H1 (cell line): ENCODE data around the gene SRCIN1. TPM values are rescaled to one million over a fixed set of nuclear protein-coding genes. Genes with fewer than 3 reads are reported as not detected.

Experiments
- CHD7 ChIP-seq: fragments of 300-600 bp; sonication (generic); IDR thresholded peaks from 2 replicates; pipeline ENCODE4 v1.7.1; 2012; ENCODE audit warnings: low read length, moderate library complexity, mild to moderate bottlenecking, inconsistent platforms; ENCODE audit not compliant: insufficient replicate concordance
- EP300 ChIP-seq, 2 experiments: IDR thresholded peaks; 1 replicate in 1 of 2; 2 replicates in 1 of 2; pipeline ENCODE4 v1.6.1; 2011 to 2012; ENCODE audit warnings: low read depth in 2 of 2, low read length in 2 of 2, mild to moderate bottlenecking in 2 of 2, borderline replicate concordance in 1 of 2, inconsistent platforms in 1 of 2, moderate library complexity in 1 of 2
- GTF2F1 ChIP-seq: IDR thresholded peaks from 2 replicates; pipeline ENCODE4 v1.6.1; 2012; ENCODE audit warnings: low read depth, low read length, improper control_type of control experiment, borderline replicate concordance
- JUND ChIP-seq: IDR thresholded peaks from 2 replicates; pipeline ENCODE4 v1.6.1; 2011; ENCODE audit warnings: mild to moderate bottlenecking, improper control_type of control experiment, low read length
- MAFK ChIP-seq: IDR thresholded peaks from 2 replicates; pipeline ENCODE4 v1.6.1; 2012; ENCODE audit warnings: low read depth, mild to moderate bottlenecking, improper control_type of control experiment, low read length
- PHF8 ChIP-seq: fragments of 200-600 bp; sonication (generic); conservative IDR thresholded peaks from 2 replicates; pipeline ENCODE4 v1.7.1; 2012; ENCODE audit warnings: low read depth, mild to moderate bottlenecking, inconsistent platforms, low read length, moderate library complexity
- SP2 ChIP-seq: IDR thresholded peaks from 2 replicates; pipeline ENCODE4 v1.6.1; 2012; ENCODE audit warnings: mild to moderate bottlenecking, low read length, inconsistent platforms
- SUZ12 ChIP-seq: fragments of 200-600 bp; sonication (generic); IDR thresholded peaks from 2 replicates; pipeline ENCODE4 v1.6.1; 2012; ENCODE audit warnings: mild to moderate bottlenecking, inconsistent platforms, low read length, moderate library complexity, mixed read lengths
- TBP ChIP-seq: IDR thresholded peaks from 2 replicates; pipeline ENCODE4 v1.6.1; 2011; ENCODE audit warnings: low read depth, low read length, improper control_type of control experiment
- TCF12 ChIP-seq: IDR thresholded peaks from 2 replicates; pipeline ENCODE4 v1.6.1; 2011; ENCODE audit warnings: low read depth, mild to moderate bottlenecking, low read length
- polyA plus RNA-seq, 7 experiments: library from polyadenylated mRNA; depleted of rRNA in 3 of 7; stranded (reverse) in 5 of 7; unstranded in 2 of 7; fragments of >200 nt in 5 of 7; fragments of 200-250 nt in 2 of 7; gene quantifications; 1 replicate in 5 of 7; 2 replicates in 1 of 7; 4 replicates in 1 of 7; pipeline versions ENCODE4 v1.2.1 to v1.2.3, GENCODE V29; 2011 to 2013; ENCODE audit warnings: missing spikeins in 2 of 7, mixed read lengths in 2 of 7
- total RNA-seq: library from RNA; stranded (reverse); fragmentation: NEBNext Ultra II Directional; extraction: Animal tissue kit (Norgen Biotek cat#: 25700); gene quantifications from 2 replicates; pipeline ENCODE4 v1.2.1, GENCODE V29; 2021

SRCIN1 gene
- total and polyA plus RNA-seq, 2 of the 8 experiments (the other 6 are each of a cell fraction or from before 2014, with no cell fraction given), result 2.8 to 3.8 TPM

GRCh38 chr17:38572669-38573365 is 32.9 kb downstream of the SRCIN1 start (continued):
- TF ChIP-seq TBP (no peak), JUND (no peak), TCF12 (0 out of 2 replicates have a peak, but pooled peaks have one; percentile 31), CHD7 (no peak), MAFK (no peak), PHF8 (0 out of 2 replicates have a peak, but pooled peaks have one; percentile 23), EP300 (IDR thresholded peaks at IDR 0.05; ENCODE audit: borderline replicate concordance in 1 of 2, low read depth in 2 of 2, low read length in 2 of 2) (peak in 1 of 2 experiments; percentile 10; a peak in 1 of 3 replicates), SUZ12 (0 out of 2 replicates have a peak, but pooled peaks have one; percentile 3), SP2 (no peak), GTF2F1 (no peak)
